Measurements from ENCODE around the gene AGAP1. TPM values are rescaled to one million over a fixed set of nuclear protein-coding genes. Genes with fewer than 3 reads are reported as not detected.

The AGAP1 gene
- total RNA-seq, 4 donors from 2014 or later: 33.7 to 39.9 (median 35.6) TPM

GRCh38 chr2:235727174-235727573 is 233.3 kb downstream of the AGAP1 start:
- TF ChIP-seq, protein P1, sequence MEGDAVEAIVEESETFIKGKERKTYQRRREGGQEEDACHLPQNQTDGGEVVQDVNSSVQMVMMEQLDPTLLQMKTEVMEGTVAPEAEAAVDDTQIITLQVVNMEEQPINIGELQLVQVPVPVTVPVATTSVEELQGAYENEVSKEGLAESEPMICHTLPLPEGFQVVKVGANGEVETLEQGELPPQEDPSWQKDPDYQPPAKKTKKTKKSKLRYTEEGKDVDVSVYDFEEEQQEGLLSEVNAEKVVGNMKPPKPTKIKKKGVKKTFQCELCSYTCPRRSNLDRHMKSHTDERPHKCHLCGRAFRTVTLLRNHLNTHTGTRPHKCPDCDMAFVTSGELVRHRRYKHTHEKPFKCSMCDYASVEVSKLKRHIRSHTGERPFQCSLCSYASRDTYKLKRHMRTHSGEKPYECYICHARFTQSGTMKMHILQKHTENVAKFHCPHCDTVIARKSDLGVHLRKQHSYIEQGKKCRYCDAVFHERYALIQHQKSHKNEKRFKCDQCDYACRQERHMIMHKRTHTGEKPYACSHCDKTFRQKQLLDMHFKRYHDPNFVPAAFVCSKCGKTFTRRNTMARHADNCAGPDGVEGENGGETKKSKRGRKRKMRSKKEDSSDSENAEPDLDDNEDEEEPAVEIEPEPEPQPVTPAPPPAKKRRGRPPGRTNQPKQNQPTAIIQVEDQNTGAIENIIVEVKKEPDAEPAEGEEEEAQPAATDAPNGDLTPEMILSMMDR (IDR thresholded peaks at IDR 0.05): no peak
- TF ChIP-seq POLR2A (IDR thresholded peaks at IDR 0.05) (no peak), EP300 (IDR thresholded peaks at IDR 0.05) (no peak)
- peaks cover 0 to 53% (median 0%) of the 10 kb centered on the region in 4 donors for H3K4me1 ChIP-seq
- H3K4me3 ChIP-seq: no peak overlapping the region
- peak overlapping the region in 1 of 4 donors; percentile 80 for H3K27ac ChIP-seq
- no peaks in the 10 kb centered on the region for H3K9me3 ChIP-seq
- WGBS, 2 donors: 71 to 86% methylated on average over 5 of the region's 5 CpGs
- DNase-seq (ENCODE audit: low spot score in 2 of 2): peak in 1 of 2 donors; percentile 52
- H3K27me3 ChIP-seq: no peaks in the 10 kb centered on the region
- peaks cover 0 to 8% (median 0%) of the 10 kb centered on the region in 3 donors for H3K36me3 ChIP-seq

- no peak overlapping the region for H3K27ac ChIP-seq
- no peak for DNase-seq (ENCODE audit: low spot score in 2 of 2)
- H3K36me3 ChIP-seq: no peaks in the 10 kb centered on the region
- no peak for TF ChIP-seq EP300 (IDR thresholded peaks at IDR 0.05)
- TF ChIP-seq POLR2A (IDR thresholded peaks at IDR 0.05): no peak
- TF ChIP-seq, protein P1 (IDR thresholded peaks at IDR 0.05): no peak
- no peaks in the 10 kb centered on the region for H3K27me3 ChIP-seq
- no peaks in the 10 kb centered on the region for H3K9me3 ChIP-seq
- H3K4me3 ChIP-seq: no peak overlapping the region
- H3K4me1 ChIP-seq: peaks cover 0 to 55% (median 0%) of the 10 kb centered on the region in 4 donors
- WGBS, 2 donors: 85 to 87% methylated on average over 17 of the region's 17 CpGs
Measured at GRCh38 chr2:235727891-235728799, 234.3 kb downstream of the AGAP1 start.

- Histone ChIP-seq H3K27ac (no peak overlapping the region), H3K27me3 (no peaks in the 10 kb centered on the region), H3K4me1 (peaks cover 0 to 59% (median 0%) of the 10 kb centered on the region in 4 donors), H3K9me3 (no peaks in the 10 kb centered on the region), H3K36me3 (no peaks in the 10 kb centered on the region), H3K4me3 (no peak overlapping the region)
- 82 to 85% methylated on average over 7 to 11 of the region's 12 CpGs for WGBS, 2 donors
- no peak for DNase-seq (ENCODE audit: low spot score in 2 of 2)
- no peak for TF ChIP-seq EP300 (IDR thresholded peaks at IDR 0.05)
- TF ChIP-seq POLR2A (IDR thresholded peaks at IDR 0.05): no peak
- TF ChIP-seq, protein P1 (IDR thresholded peaks at IDR 0.05): no peak
Measured at GRCh38 chr2:235728800-235729556, 235.1 kb downstream of the AGAP1 start.

DNA sequence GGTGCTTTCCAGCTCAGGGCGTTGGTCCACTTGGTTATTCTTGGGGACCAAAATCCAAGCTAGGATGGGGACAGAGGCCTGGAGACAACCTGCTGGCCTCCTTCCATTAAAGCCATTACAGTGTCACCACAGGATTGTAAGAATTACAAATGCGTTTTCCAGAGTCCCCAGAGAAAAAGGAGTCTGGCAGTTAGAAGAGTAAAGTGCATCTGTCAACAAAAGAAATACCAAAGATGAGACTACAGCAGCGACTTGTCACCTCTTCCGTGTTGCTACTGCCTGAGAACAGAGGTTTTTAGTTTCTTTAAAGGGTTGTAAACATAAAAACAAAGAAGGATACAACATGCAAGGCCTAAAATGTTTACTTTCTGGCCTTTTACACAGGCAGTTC is 235.7 kb downstream of the AGAP1 start:
- Histone ChIP-seq H3K36me3 (no peaks in the 10 kb centered on the region), H3K4me1 (peaks cover 0 to 59% (median 0%) of the 10 kb centered on the region in 4 donors), H3K27me3 (no peaks in the 10 kb centered on the region), H3K4me3 (no peak overlapping the region), H3K9me3 (no peaks in the 10 kb centered on the region), H3K27ac (peak overlapping the region in 1 of 4 donors; percentile 27)
- WGBS, 2 donors: 74 to 79% methylated on average over 4 of the region's 4 CpGs
- no peak for DNase-seq (ENCODE audit: low spot score in 2 of 2)
- TF ChIP-seq POLR2A (IDR thresholded peaks at IDR 0.05) (no peak), EP300 (IDR thresholded peaks at IDR 0.05) (no peak)
- TF ChIP-seq, protein P1 (IDR thresholded peaks at IDR 0.05): no peak
